Measurements from ENCODE around the gene DYSF. TPM values are rescaled to one million over a fixed set of nuclear protein-coding genes. Genes with fewer than 3 reads are reported as not detected.

DYSF gene
- polyA plus RNA-seq, 1 of the 3 experiments (the other 2 are of a cell fraction): 0.10 TPM

GRCh38 chr2:71561441-71562267 is 108.3 kb downstream of the DYSF start:
- Histone ChIP-seq H3K4me1 (ENCODE audit: control insufficient read depth in 1 of 2, insufficient read depth in 2 of 2, low read depth in 1 of 2, low read length in 1 of 2) (peaks cover 0 to 29% of the 10 kb centered on the region in 2 experiments; a peak in 1 of 4 replicates), H3K4me2 (no peak overlapping the region), H4K20me1 (ENCODE audit: insufficient read depth) (no peaks in the 10 kb centered on the region), H3K9ac (no peak overlapping the region), H3K27me3 (ENCODE audit: insufficient read depth) (peaks cover 7% of the 10 kb centered on the region; the same call in 1 of the 2 replicates), H3K4me3 (ENCODE audit: low read depth in 2 of 2, low read length in 1 of 2) (no peak overlapping the region), H3K9me3 (no peaks in the 10 kb centered on the region), H2AFZ (ENCODE audit: low read depth) (no peak overlapping the region), H3K27ac (ENCODE audit: low read depth in 2 of 2, low read length in 1 of 2) (no peak overlapping the region), H3F3A (replicated peaks; ENCODE audit: insufficient read depth) (no peaks in the 10 kb centered on the region), H3K79me2 (ENCODE audit: insufficient read depth) (no peaks in the 10 kb centered on the region), H3K9me2 (no peaks in the 10 kb centered on the region), H3K36me3 (replicated peaks in 1 of 2; ENCODE audit: control insufficient read depth in 1 of 2, insufficient read depth in 2 of 2, low read length in 1 of 2) (no peaks in the 10 kb centered on the region)
- TF ChIP-seq EZH2phosphoT487 (IDR thresholded peaks at IDR 0.05; ENCODE audit: borderline replicate concordance, low read depth): no peak
- no peak for TF ChIP-seq CHD2 (IDR thresholded peaks at IDR 0.05; ENCODE audit: low read length, partially characterized antibody)
- TF ChIP-seq JUND (IDR thresholded peaks at IDR 0.05): no peak
- no peak for TF ChIP-seq SIN3A (IDR thresholded peaks at IDR 0.05; ENCODE audit: borderline replicate concordance, low read depth, low read length)
- ChIA-PET POLR2A (no interaction called here), CTCF (interaction anchor here (1.0 to 1.9 kb wide), 5 partner anchors 13 to 589 kb away, joined by 3 to 9 read pairs (median 4); no protein-coding TSS in a partner anchor)
- DNase-seq: no peak
- WGBS (ENCODE audit: low lambda C conversion rate): 76% methylated on average over 14 of the region's 15 CpGs

GRCh38 chr2:71562518-71562917 is 109.2 kb downstream of the DYSF start:
- H3K36me3 ChIP-seq (replicated peaks in 1 of 2; ENCODE audit: control insufficient read depth in 1 of 2, insufficient read depth in 2 of 2, low read length in 1 of 2): no peaks in the 10 kb centered on the region
- 69% methylated on average over 4 of the region's 7 CpGs for WGBS (ENCODE audit: low lambda C conversion rate)
- no peak for DNase-seq
- H3K9ac ChIP-seq: no peak overlapping the region
- peaks cover 0 to 29% of the 10 kb centered on the region in 2 experiments; a peak in 1 of 4 replicates for H3K4me1 ChIP-seq (ENCODE audit: control insufficient read depth in 1 of 2, insufficient read depth in 2 of 2, low read depth in 1 of 2, low read length in 1 of 2)
- CTCF ChIA-PET: interaction anchor here (0.9 to 1.6 kb wide), 5 partner anchors 14 to 1017 kb away, joined by 3 to 5 read pairs (median 3); no protein-coding TSS in a partner anchor
- H3K27ac ChIP-seq (ENCODE audit: low read depth in 2 of 2, low read length in 1 of 2): no peak overlapping the region
- H3K27me3 ChIP-seq (ENCODE audit: insufficient read depth): no peaks in the 10 kb centered on the region; the same call in 1 of the 2 replicates
- H3K79me2 ChIP-seq (ENCODE audit: insufficient read depth): no peaks in the 10 kb centered on the region
- no peaks in the 10 kb centered on the region for H3K9me3 ChIP-seq
- H4K20me1 ChIP-seq (ENCODE audit: insufficient read depth): no peaks in the 10 kb centered on the region
- no peak overlapping the region for H3K4me2 ChIP-seq
- H2AFZ ChIP-seq (ENCODE audit: low read depth): no peak overlapping the region
- POLR2A ChIA-PET: no interaction called here
- H3K9me2 ChIP-seq: no peaks in the 10 kb centered on the region
- no peak for TF ChIP-seq RFX5 (IDR thresholded peaks at IDR 0.05; ENCODE audit: low read length)
- TF ChIP-seq CTCF (IDR thresholded peaks at IDR 0.05): no peak
- no peak for TF ChIP-seq TCF12 (IDR thresholded peaks at IDR 0.05)
- no peak for TF ChIP-seq TAF1 (IDR thresholded peaks at IDR 0.05; ENCODE audit: borderline replicate concordance, low read depth, low read length)
- TF ChIP-seq USF2 (IDR thresholded peaks at IDR 0.05; ENCODE audit: borderline replicate concordance, low read depth, low read length): no peak
- TF ChIP-seq FOSL2 (IDR thresholded peaks at IDR 0.05; ENCODE audit: borderline replicate concordance, low read depth): no peak
- no peaks in the 10 kb centered on the region for H3F3A ChIP-seq (replicated peaks; ENCODE audit: insufficient read depth)
- no peak overlapping the region for H3K4me3 ChIP-seq (ENCODE audit: low read depth in 2 of 2, low read length in 1 of 2)
